ENCODE results near the gene PTGR3.

PTGR3 gene

GRCh38 chr18:75183524-75183923 lies 25.4 kb downstream of the PTGR3 start:
- Histone ChIP-seq H3K27ac (ENCODE audit: low read depth, low read length) (no peak overlapping the region), H2AFZ (ENCODE audit: low read length, unreplicated experiment) (no peak overlapping the region), H3K27me3 (ENCODE audit: insufficient read depth, low read length) (no peaks in the 10 kb centered on the region), H3K36me3 (ENCODE audit: insufficient read depth, low read length) (no peaks in the 10 kb centered on the region), H3K79me2 (ENCODE audit: control insufficient read depth, insufficient read depth, low read length, unreplicated experiment) (no peaks in the 10 kb centered on the region), H3K4me1 (ENCODE audit: control insufficient read depth, insufficient read depth, low read length, unreplicated experiment) (no peaks in the 10 kb centered on the region), H3K4me3 (ENCODE audit: low read depth, low read length) (no peak overlapping the region)

GRCh38 chr18:75179819-75180600 lies 28.9 kb downstream of the PTGR3 start:
- Histone ChIP-seq H3K27ac (ENCODE audit: low read depth, low read length) (no peak overlapping the region), H3K36me3 (ENCODE audit: insufficient read depth, low read length) (no peaks in the 10 kb centered on the region), H3K79me2 (ENCODE audit: control insufficient read depth, insufficient read depth, low read length, unreplicated experiment) (no peaks in the 10 kb centered on the region), H3K27me3 (ENCODE audit: insufficient read depth, low read length) (no peaks in the 10 kb centered on the region), H3K4me3 (ENCODE audit: low read depth, low read length) (no peak overlapping the region), H2AFZ (ENCODE audit: low read length, unreplicated experiment) (no peak overlapping the region), H3K4me1 (ENCODE audit: control insufficient read depth, insufficient read depth, low read length, unreplicated experiment) (no peaks in the 10 kb centered on the region)

GRCh38 chr18:75178376-75178775 lies 30.6 kb downstream of the PTGR3 start:
- H3K4me3 ChIP-seq (ENCODE audit: low read depth, low read length), result no peak overlapping the region
- H3K27ac ChIP-seq (ENCODE audit: low read depth, low read length), result no peak overlapping the region
- no peak overlapping the region for H2AFZ ChIP-seq (ENCODE audit: low read length, unreplicated experiment)
- H3K79me2 ChIP-seq (ENCODE audit: control insufficient read depth, insufficient read depth, low read length, unreplicated experiment), result no peaks in the 10 kb centered on the region
- H3K27me3 ChIP-seq (ENCODE audit: insufficient read depth, low read length), result no peaks in the 10 kb centered on the region
- H3K36me3 ChIP-seq (ENCODE audit: insufficient read depth, low read length), result no peaks in the 10 kb centered on the region
- no peaks in the 10 kb centered on the region for H3K4me1 ChIP-seq (ENCODE audit: control insufficient read depth, insufficient read depth, low read length, unreplicated experiment)

GRCh38 chr18:75176849-75177248 lies 32.1 kb downstream of the PTGR3 start:
- H3K79me2 ChIP-seq (ENCODE audit: control insufficient read depth, insufficient read depth, low read length, unreplicated experiment), result no peaks in the 10 kb centered on the region
- H3K4me1 ChIP-seq (ENCODE audit: control insufficient read depth, insufficient read depth, low read length, unreplicated experiment), result no peaks in the 10 kb centered on the region
- H3K4me3 ChIP-seq (ENCODE audit: low read depth, low read length), result no peak overlapping the region
- H3K36me3 ChIP-seq (ENCODE audit: insufficient read depth, low read length), result no peaks in the 10 kb centered on the region
- no peak overlapping the region for H3K27ac ChIP-seq (ENCODE audit: low read depth, low read length)
- H3K27me3 ChIP-seq (ENCODE audit: insufficient read depth, low read length), result no peaks in the 10 kb centered on the region
- H2AFZ ChIP-seq (ENCODE audit: low read length, unreplicated experiment), result no peak overlapping the region

GRCh38 chr18:75173738-75174137 lies 35.2 kb downstream of the PTGR3 start:
- H3K4me1 ChIP-seq (ENCODE audit: control insufficient read depth, insufficient read depth, low read length, unreplicated experiment), result no peaks in the 10 kb centered on the region
- no peaks in the 10 kb centered on the region for H3K27me3 ChIP-seq (ENCODE audit: insufficient read depth, low read length)
- no peak overlapping the region for H3K27ac ChIP-seq (ENCODE audit: low read depth, low read length)
- H3K4me3 ChIP-seq (ENCODE audit: low read depth, low read length), result no peak overlapping the region
- no peaks in the 10 kb centered on the region for H3K36me3 ChIP-seq (ENCODE audit: insufficient read depth, low read length)
- no peaks in the 10 kb centered on the region for H3K79me2 ChIP-seq (ENCODE audit: control insufficient read depth, insufficient read depth, low read length, unreplicated experiment)
- H2AFZ ChIP-seq (ENCODE audit: low read length, unreplicated experiment), result no peak overlapping the region

GRCh38 chr18:75173125-75173432 lies 35.9 kb downstream of the PTGR3 start:
- no peaks in the 10 kb centered on the region for H3K4me1 ChIP-seq (ENCODE audit: control insufficient read depth, insufficient read depth, low read length, unreplicated experiment)
- no peaks in the 10 kb centered on the region for H3K79me2 ChIP-seq (ENCODE audit: control insufficient read depth, insufficient read depth, low read length, unreplicated experiment)
- H3K27me3 ChIP-seq (ENCODE audit: insufficient read depth, low read length), result no peaks in the 10 kb centered on the region
- H3K36me3 ChIP-seq (ENCODE audit: insufficient read depth, low read length), result no peaks in the 10 kb centered on the region
- H2AFZ ChIP-seq (ENCODE audit: low read length, unreplicated experiment), result no peak overlapping the region
- no peak overlapping the region for H3K4me3 ChIP-seq (ENCODE audit: low read depth, low read length)
- H3K27ac ChIP-seq (ENCODE audit: low read depth, low read length), result no peak overlapping the region

GRCh38 chr18:75172299-75173124 lies 36.4 kb downstream of the PTGR3 start:
- no peak overlapping the region for H3K27ac ChIP-seq (ENCODE audit: low read depth, low read length)
- H3K36me3 ChIP-seq (ENCODE audit: insufficient read depth, low read length), result no peaks in the 10 kb centered on the region
- no peaks in the 10 kb centered on the region for H3K4me1 ChIP-seq (ENCODE audit: control insufficient read depth, insufficient read depth, low read length, unreplicated experiment)
- no peak overlapping the region for H2AFZ ChIP-seq (ENCODE audit: low read length, unreplicated experiment)
- no peak overlapping the region for H3K4me3 ChIP-seq (ENCODE audit: low read depth, low read length)
- no peaks in the 10 kb centered on the region for H3K27me3 ChIP-seq (ENCODE audit: insufficient read depth, low read length)
- no peaks in the 10 kb centered on the region for H3K79me2 ChIP-seq (ENCODE audit: control insufficient read depth, insufficient read depth, low read length, unreplicated experiment)

- Histone ChIP-seq H3K4me1 (ENCODE audit: control insufficient read depth, insufficient read depth, low read length, unreplicated experiment) (no peaks in the 10 kb centered on the region), H3K79me2 (ENCODE audit: control insufficient read depth, insufficient read depth, low read length, unreplicated experiment) (no peaks in the 10 kb centered on the region), H3K4me3 (ENCODE audit: low read depth, low read length) (no peak overlapping the region), H2AFZ (ENCODE audit: low read length, unreplicated experiment) (no peak overlapping the region), H3K27ac (ENCODE audit: low read depth, low read length) (no peak overlapping the region), H3K27me3 (ENCODE audit: insufficient read depth, low read length) (no peaks in the 10 kb centered on the region), H3K36me3 (ENCODE audit: insufficient read depth, low read length) (no peaks in the 10 kb centered on the region)
Measured at GRCh38 chr18:75170916-75171315, 38.0 kb downstream of the PTGR3 start.

- Histone ChIP-seq H3K27ac (ENCODE audit: low read depth, low read length) (no peak overlapping the region), H3K4me1 (ENCODE audit: control insufficient read depth, insufficient read depth, low read length, unreplicated experiment) (no peaks in the 10 kb centered on the region), H3K79me2 (ENCODE audit: control insufficient read depth, insufficient read depth, low read length, unreplicated experiment) (no peaks in the 10 kb centered on the region), H3K4me3 (ENCODE audit: low read depth, low read length) (no peak overlapping the region), H3K27me3 (ENCODE audit: insufficient read depth, low read length) (no peaks in the 10 kb centered on the region), H3K36me3 (ENCODE audit: insufficient read depth, low read length) (no peaks in the 10 kb centered on the region), H2AFZ (ENCODE audit: low read length, unreplicated experiment) (no peak overlapping the region)
Measured at GRCh38 chr18:75170022-75170789, 38.7 kb downstream of the PTGR3 start.

- H3K36me3 ChIP-seq (ENCODE audit: insufficient read depth, low read length), result no peaks in the 10 kb centered on the region
Measured at GRCh38 chr18:75169411-75169810, 39.5 kb downstream of the PTGR3 start.

More at GRCh38 chr18:75169411-75169810, 39.5 kb downstream of the PTGR3 start:
- Histone ChIP-seq H3K27ac (ENCODE audit: low read depth, low read length) (no peak overlapping the region), H3K4me1 (ENCODE audit: control insufficient read depth, insufficient read depth, low read length, unreplicated experiment) (no peaks in the 10 kb centered on the region), H3K4me3 (ENCODE audit: low read depth, low read length) (no peak overlapping the region), H3K27me3 (ENCODE audit: insufficient read depth, low read length) (no peaks in the 10 kb centered on the region), H2AFZ (ENCODE audit: low read length, unreplicated experiment) (no peak overlapping the region), H3K79me2 (ENCODE audit: control insufficient read depth, insufficient read depth, low read length, unreplicated experiment) (no peaks in the 10 kb centered on the region)
